Lower leg skin (tissue), 3 donors: ENCODE results near the gene RNF39.

Experiments
- POLR2A ChIP-seq, 2 donors: fragments of 450-650 bp; IDR thresholded peaks; one replicate each; pipeline ENCODE4 v1.6.1; 2016 to 2017; ENCODE audit warnings: antibody characterized with exemption in 2 of 2, mild to moderate bottlenecking in 1 of 2, moderate library complexity in 1 of 2
- TF ChIP-seq, protein P1 (sequence below), 3 donors: fragments of 450-650 bp; IDR thresholded peaks; one replicate each; pipeline ENCODE4 v1.5.1; 2016; ENCODE audit warnings: antibody characterized with exemption in 3 of 3, mild to moderate bottlenecking in 3 of 3, moderate library complexity in 2 of 3

DNA sequence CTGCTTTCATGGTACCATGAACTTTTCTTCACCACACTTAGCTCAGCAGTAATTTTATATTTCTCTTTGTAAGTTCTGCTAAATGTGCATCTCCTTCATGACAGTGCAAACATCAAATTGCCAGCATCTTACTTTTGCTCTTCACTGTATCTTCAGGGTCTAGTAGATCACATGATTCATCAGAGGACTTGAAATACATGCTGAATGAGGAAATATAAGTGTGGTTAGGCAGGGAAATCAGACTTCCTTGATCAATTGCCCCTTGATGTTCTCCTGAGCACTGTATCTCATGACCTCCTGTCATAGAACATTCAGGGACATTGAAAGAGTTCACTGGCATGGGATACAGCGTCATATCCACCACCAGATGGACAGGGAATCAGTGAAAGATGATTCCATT, 39.8 kb downstream of the RNF39 start:
- TF ChIP-seq, protein P1, sequence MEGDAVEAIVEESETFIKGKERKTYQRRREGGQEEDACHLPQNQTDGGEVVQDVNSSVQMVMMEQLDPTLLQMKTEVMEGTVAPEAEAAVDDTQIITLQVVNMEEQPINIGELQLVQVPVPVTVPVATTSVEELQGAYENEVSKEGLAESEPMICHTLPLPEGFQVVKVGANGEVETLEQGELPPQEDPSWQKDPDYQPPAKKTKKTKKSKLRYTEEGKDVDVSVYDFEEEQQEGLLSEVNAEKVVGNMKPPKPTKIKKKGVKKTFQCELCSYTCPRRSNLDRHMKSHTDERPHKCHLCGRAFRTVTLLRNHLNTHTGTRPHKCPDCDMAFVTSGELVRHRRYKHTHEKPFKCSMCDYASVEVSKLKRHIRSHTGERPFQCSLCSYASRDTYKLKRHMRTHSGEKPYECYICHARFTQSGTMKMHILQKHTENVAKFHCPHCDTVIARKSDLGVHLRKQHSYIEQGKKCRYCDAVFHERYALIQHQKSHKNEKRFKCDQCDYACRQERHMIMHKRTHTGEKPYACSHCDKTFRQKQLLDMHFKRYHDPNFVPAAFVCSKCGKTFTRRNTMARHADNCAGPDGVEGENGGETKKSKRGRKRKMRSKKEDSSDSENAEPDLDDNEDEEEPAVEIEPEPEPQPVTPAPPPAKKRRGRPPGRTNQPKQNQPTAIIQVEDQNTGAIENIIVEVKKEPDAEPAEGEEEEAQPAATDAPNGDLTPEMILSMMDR (IDR thresholded peaks at IDR 0.05), result no peak
- no peak for TF ChIP-seq POLR2A (IDR thresholded peaks at IDR 0.05)
